ENCODE data around the gene NPM3.

- TF ChIP-seq CTCF (IDR thresholded peaks at IDR 0.05; ENCODE audit: low read depth, low read length): no peak
- TF ChIP-seq EZH2phosphoT487 (IDR thresholded peaks at IDR 0.05; ENCODE audit: low read depth): no peak
Measured at GRCh38 chr10:101741938-101742337, 41.3 kb downstream of the NPM3 start.

All from OCI-LY3 (cell line).